Panc1 (cell line): ENCODE results near the gene LEKR1. TPM values are rescaled to one million over a fixed set of nuclear protein-coding genes. Genes with fewer than 3 reads are reported as not detected.
"Not testable (repeated sequence)": the region's sequence is repeated elsewhere in the genome, so short reads cannot be mapped to it uniquely, and the experiment has no call there.

Source experiments
- ATAC-seq: fragments of 200-7000 bp; cut with Tn5 transposase; 2 replicates; pipeline ENCODE4 v1.9.1; 2020; ENCODE audit warnings: mild to moderate bottlenecking, moderate library complexity
- BruUV-seq: library from RNA; stranded (reverse); fragments of 400-500 nt; replicated peaks from 2 replicates; lab custom pipeline; 2021; lab: Mats Ljungman, UMichigan
- CTCF ChIA-PET: fragments of 300-600 bp; sonication (Branson Sonifier 250); formaldehyde crosslinking; loops from one replicate; lab custom pipeline; 2022; ENCODE audit warnings: antibody characterized with exemption; lab: Charles Lee
- POLR2A ChIA-PET: fragments of 300-600 bp; sonication (Branson Sonifier 250); formaldehyde crosslinking; loops from one replicate; lab custom pipeline; 2022; ENCODE audit warnings: antibody characterized with exemption; lab: Charles Lee
- DNase-seq: peaks from one replicate; pipeline ENCODE4 v3.0.0-alpha.2; 2010; ENCODE audit warnings: low read depth, low spot score
- H3K27ac ChIP-seq: 2 replicates; pipeline ENCODE4 v1.5.1; 2011; ENCODE audit warnings: mild to moderate bottlenecking, low read length, inconsistent platforms
- H3K27me3 ChIP-seq: fragments of 200-500 bp; sonication (Bioruptor generic); 2 replicates; pipeline ENCODE4 v1.6.0; 2014; ENCODE audit warnings: low read length, inconsistent platforms; ENCODE audit not compliant: control insufficient read depth, insufficient read depth
- H3K36me3 ChIP-seq: fragments of 200-500 bp; sonication (Bioruptor generic); 2 replicates; pipeline ENCODE4 v1.5.1; 2014; ENCODE audit warnings: inconsistent platforms, mild to moderate bottlenecking, low read length, moderate library complexity; ENCODE audit not compliant: control insufficient read depth, insufficient read depth
- H3K4me1 ChIP-seq: 2 replicates; pipeline ENCODE4 v1.5.1; 2011; ENCODE audit warnings: inconsistent platforms, mild to moderate bottlenecking, low read length, moderate library complexity; ENCODE audit not compliant: control insufficient read depth, insufficient read depth
- H3K4me3 ChIP-seq, 2 experiments: 2 replicates each; pipeline ENCODE4 v1.5.1; 2011 to 2012; ENCODE audit warnings: low read depth in 2 of 2, low read length in 2 of 2, mild to moderate bottlenecking in 2 of 2, inconsistent platforms in 1 of 2, moderate library complexity in 1 of 2
- H3K9me3 ChIP-seq: fragments of 200-500 bp; sonication (Bioruptor generic); 2 replicates; pipeline ENCODE4 v1.5.1; 2014; ENCODE audit warnings: low read depth, mild to moderate bottlenecking, inconsistent platforms, low read length, moderate library complexity; ENCODE audit not compliant: control insufficient read depth, insufficient read depth
- CTCF ChIP-seq: fragments of 450-650 bp; IDR thresholded peaks from 2 replicates; pipeline ENCODE4 v1.5.1; 2017; ENCODE audit warnings: mild to moderate bottlenecking
- POLR2AphosphoS5 ChIP-seq: IDR thresholded peaks from 2 replicates; pipeline ENCODE4 v1.6.1; 2012; ENCODE audit warnings: mild to moderate bottlenecking, low read depth, low read length, moderate library complexity
- REST ChIP-seq, 2 experiments: IDR thresholded peaks; 2 replicates each; pipeline ENCODE4 v1.6.1; 2011 to 2012; ENCODE audit warnings: low read depth in 2 of 2, control low read depth in 1 of 2, low read length in 1 of 2, mild to moderate bottlenecking in 1 of 2, moderate library complexity in 1 of 2; ENCODE audit not compliant: insufficient read depth in 1 of 2
- SIN3A ChIP-seq: IDR thresholded peaks from 2 replicates; pipeline ENCODE4 v1.6.1; 2012; ENCODE audit warnings: low read depth, mild to moderate bottlenecking, low read length, moderate library complexity, borderline replicate concordance; ENCODE audit not compliant: insufficient read depth
- TCF7L2 ChIP-seq: IDR thresholded peaks from 2 replicates; pipeline ENCODE4 v1.6.1; 2011; ENCODE audit warnings: mild to moderate bottlenecking, low read depth, low read length, inconsistent platforms
- in situ Hi-C: cut with HindIII; loops from 2 replicates; pipeline ENCODE4 v1.10.0; 2016; ENCODE audit warnings: low sequenced_read_pairs, low pct_unique_long_range_greater_than_20kb
- intact Hi-C: fragments of 100-400 bp; cut with micrococcal nuclease; formaldehyde crosslinking; loops from one replicate; pipeline ENCODE4 v1.10.0; 2022; ENCODE audit not compliant: unreplicated experiment
- total RNA-seq: library from RNA; stranded (reverse); gene quantifications from one replicate; pipeline ENCODE4 v1.2.1, GENCODE V29; 2021; ENCODE audit not compliant: unreplicated experiment

Gene LEKR1
- total RNA-seq, 1 experiment from 2014 or later = not detected

- BruUV-seq = no TSS peak
- no peaks in the 10 kb centered on the region for H3K27me3 ChIP-seq
- in situ Hi-C loops (no loop called here), intact Hi-C loops (no loop called here)
- no peak overlapping the region for H3K27ac ChIP-seq
- DNase-seq (no peak), ATAC-seq (peak; percentile 73)
- no peaks in the 10 kb centered on the region for H3K36me3 ChIP-seq
- H3K4me1 ChIP-seq = no peaks in the 10 kb centered on the region
- peaks cover 3% of the 10 kb centered on the region; the same call in 1 of the 2 replicates for H3K9me3 ChIP-seq
- no peak overlapping the region for H3K4me3 ChIP-seq
- CTCF ChIA-PET = no interaction called here
- TF ChIP-seq REST (IDR thresholded peaks at IDR 0.05; ENCODE audit: insufficient read depth in 1 of 2, low read depth in 2 of 2, low read length in 1 of 2) = no peak
- no peak for TF ChIP-seq SIN3A
- no peak for TF ChIP-seq TCF7L2
- no peak for TF ChIP-seq POLR2AphosphoS5
- TF ChIP-seq CTCF = no peak
- POLR2A ChIA-PET = no interaction called here
These were observed 66.5 kb downstream of the LEKR1 start for GRCh38 chr3:156892701-156893100.

DNA sequence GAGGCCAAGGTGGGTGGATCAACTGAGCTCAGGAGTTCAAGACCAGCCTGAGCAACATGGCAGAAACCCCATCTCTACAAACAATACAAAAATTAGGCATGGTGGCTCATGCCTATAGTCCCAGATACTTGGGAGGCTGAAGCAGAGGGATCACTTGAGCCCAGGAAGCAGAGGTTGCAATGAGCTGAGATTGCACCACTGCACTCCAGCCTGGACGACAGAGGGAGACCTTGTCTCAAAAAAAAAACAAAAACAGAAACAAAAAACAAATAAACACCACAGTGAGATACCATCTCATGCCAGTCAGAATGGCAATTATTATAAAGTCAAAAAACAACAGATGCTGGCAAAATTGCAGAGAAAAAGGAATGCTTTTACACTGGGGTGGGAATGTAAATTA, 69.2 kb downstream of the LEKR1 start:
- H3K36me3 ChIP-seq, BruUV-seq, H3K4me3 ChIP-seq, CTCF ChIA-PET, H3K27ac ChIP-seq, H3K27me3 ChIP-seq, H3K4me1 ChIP-seq, in situ Hi-C loops, DNase-seq, H3K9me3 ChIP-seq, intact Hi-C loops, ATAC-seq: not testable (repeated sequence)
- POLR2A ChIA-PET = interaction anchor here (0.6 kb wide), 1 partner anchor 11 kb away, joined by 7 read pairs; no protein-coding TSS in a partner anchor

GRCh38 chr3:156897851-156898250, 71.7 kb downstream of the LEKR1 start:
- POLR2A ChIA-PET = interaction anchor here (1.0 kb wide), 1 partner anchor 24 kb away, joined by 10 read pairs; no protein-coding TSS in a partner anchor
- H3K4me3 ChIP-seq, H3K4me1 ChIP-seq, intact Hi-C loops, H3K36me3 ChIP-seq, CTCF ChIA-PET, DNase-seq, BruUV-seq, ATAC-seq, H3K27ac ChIP-seq, H3K27me3 ChIP-seq, H3K9me3 ChIP-seq, in situ Hi-C loops: not testable (repeated sequence)
